Neuronal stem cell (in vitro differentiated cells): ENCODE results near the gene S100A8.

Experiments used
- DNase-seq: peaks from one replicate; pipeline ENCODE4 v3.0.0-alpha.2; 2013; ENCODE audit warnings: low spot score
- H2AFZ ChIP-seq: one replicate; pipeline ENCODE4 v1.6.1; 2013; ENCODE audit warnings: mild to moderate bottlenecking, low read length, inconsistent platforms
- H2AK5ac ChIP-seq: 2 replicates; pipeline ENCODE4 v1.6.1; 2013; ENCODE audit warnings: low read depth, mild to moderate bottlenecking, inconsistent platforms, low read length, moderate library complexity, mixed read lengths
- H2BK120ac ChIP-seq: 2 replicates; pipeline ENCODE4 v1.6.1; 2013; ENCODE audit warnings: low read depth, mild to moderate bottlenecking, inconsistent platforms, low read length, moderate library complexity, mixed read lengths
- H2BK12ac ChIP-seq: one replicate; pipeline ENCODE4 v1.6.1; 2013; ENCODE audit warnings: low read length, inconsistent platforms
- H2BK15ac ChIP-seq: 2 replicates; pipeline ENCODE4 v1.6.1; 2013; ENCODE audit warnings: mild to moderate bottlenecking, low read length, inconsistent platforms, mixed read lengths
- H2BK5ac ChIP-seq: one replicate; pipeline ENCODE4 v1.6.1; 2013; ENCODE audit warnings: inconsistent platforms, mild to moderate bottlenecking, low read length, moderate library complexity
- H3K14ac ChIP-seq: one replicate; pipeline ENCODE4 v1.6.1; 2013; ENCODE audit warnings: low read length, inconsistent platforms
- H3K18ac ChIP-seq: 2 replicates; pipeline ENCODE4 v1.6.1; 2013; ENCODE audit warnings: low read length, inconsistent platforms
- H3K23ac ChIP-seq: 2 replicates; pipeline ENCODE4 v1.6.1; 2013; ENCODE audit warnings: low read depth, mild to moderate bottlenecking, mixed read lengths, low read length, inconsistent platforms; ENCODE audit not compliant: poor library complexity
- H3K27ac ChIP-seq: replicated peaks from 3 replicates; pipeline ENCODE4 v1.5.1; 2013; ENCODE audit warnings: low read length, inconsistent platforms
- H3K27me3 ChIP-seq, 3 experiments: 2 replicates each; pipeline ENCODE4 v1.6.1; 2013; ENCODE audit warnings: low read length in 3 of 3, mild to moderate bottlenecking in 2 of 3, inconsistent platforms in 1 of 3, low read depth in 1 of 3, mixed read lengths in 1 of 3, moderate library complexity in 1 of 3; ENCODE audit not compliant: control insufficient read depth in 3 of 3, insufficient read depth in 3 of 3
- H3K36me3 ChIP-seq, 2 donors: replicated peaks in 1 of 2; 2 replicates each; pipeline ENCODE4 v1.6.1; 2013; ENCODE audit warnings: low read length in 2 of 2; ENCODE audit not compliant: control insufficient read depth in 2 of 2, insufficient read depth in 2 of 2
- H3K4ac ChIP-seq: 2 replicates; pipeline ENCODE4 v1.6.1; 2013; ENCODE audit warnings: inconsistent platforms, mild to moderate bottlenecking, low read length, moderate library complexity
- H3K4me1 ChIP-seq, 2 donors: 1 replicate in 1 of 2; 2 replicates in 1 of 2; pipeline ENCODE4 v1.6.1; 2013; ENCODE audit warnings: low read length in 2 of 2, low read depth in 1 of 2; ENCODE audit not compliant: control insufficient read depth in 2 of 2, insufficient read depth in 1 of 2
- H3K4me2 ChIP-seq: one replicate; pipeline ENCODE4 v1.6.1; 2013; ENCODE audit warnings: mild to moderate bottlenecking, low read length, inconsistent platforms; ENCODE audit not compliant: insufficient read depth, poor library complexity, severe bottlenecking
- H3K4me3 ChIP-seq, 2 donors: 2 replicates each; pipeline ENCODE4 v1.5.1; 2013; ENCODE audit warnings: low read length in 2 of 2, mild to moderate bottlenecking in 2 of 2, inconsistent platforms in 1 of 2, moderate library complexity in 1 of 2
- H3K79me1 ChIP-seq: one replicate; pipeline ENCODE4 v1.6.1; 2013; ENCODE audit warnings: low read depth, mild to moderate bottlenecking, inconsistent platforms, low read length, moderate library complexity
- H3K9ac ChIP-seq: one replicate; pipeline ENCODE4 v1.6.1; 2013; ENCODE audit warnings: mild to moderate bottlenecking, low read depth, low read length, inconsistent platforms; ENCODE audit not compliant: poor library complexity
- H3K9me3 ChIP-seq, 2 donors: replicated peaks in 1 of 2; 2 replicates each; pipeline versions ENCODE3 to v1.6.1; 2013; ENCODE audit warnings: low read length in 2 of 2, mild to moderate bottlenecking in 2 of 2, inconsistent platforms in 1 of 2, low read depth in 1 of 2, mixed read lengths in 1 of 2, moderate library complexity in 1 of 2; ENCODE audit not compliant: control insufficient read depth in 2 of 2, insufficient read depth in 1 of 2
- H4K8ac ChIP-seq: one replicate; pipeline ENCODE4 v1.6.1; 2013; ENCODE audit warnings: low read depth, mild to moderate bottlenecking, inconsistent platforms, low read length, moderate library complexity
- H4K91ac ChIP-seq: one replicate; pipeline ENCODE4 v1.6.1; 2013; ENCODE audit warnings: low read length, low read depth, mild to moderate bottlenecking, inconsistent platforms; ENCODE audit not compliant: poor library complexity
- WGBS, 2 donors: extraction: QIAGEN DNeasy Blood & Tissue Kit; methylation state at CpG; one replicate each; pipeline ENCODE4 v1.1.7; 2013; ENCODE audit warnings: missing lambda C conversion rate in 2 of 2, mixed read lengths in 1 of 2; ENCODE audit not compliant: insufficient read length in 2 of 2, insufficient replicate concordance in 1 of 2; ENCODE audit errors: extremely low coverage in 2 of 2; 5-methylcytosine and 5-hydroxymethylcytosine counted together

S100A8 gene

DNA sequence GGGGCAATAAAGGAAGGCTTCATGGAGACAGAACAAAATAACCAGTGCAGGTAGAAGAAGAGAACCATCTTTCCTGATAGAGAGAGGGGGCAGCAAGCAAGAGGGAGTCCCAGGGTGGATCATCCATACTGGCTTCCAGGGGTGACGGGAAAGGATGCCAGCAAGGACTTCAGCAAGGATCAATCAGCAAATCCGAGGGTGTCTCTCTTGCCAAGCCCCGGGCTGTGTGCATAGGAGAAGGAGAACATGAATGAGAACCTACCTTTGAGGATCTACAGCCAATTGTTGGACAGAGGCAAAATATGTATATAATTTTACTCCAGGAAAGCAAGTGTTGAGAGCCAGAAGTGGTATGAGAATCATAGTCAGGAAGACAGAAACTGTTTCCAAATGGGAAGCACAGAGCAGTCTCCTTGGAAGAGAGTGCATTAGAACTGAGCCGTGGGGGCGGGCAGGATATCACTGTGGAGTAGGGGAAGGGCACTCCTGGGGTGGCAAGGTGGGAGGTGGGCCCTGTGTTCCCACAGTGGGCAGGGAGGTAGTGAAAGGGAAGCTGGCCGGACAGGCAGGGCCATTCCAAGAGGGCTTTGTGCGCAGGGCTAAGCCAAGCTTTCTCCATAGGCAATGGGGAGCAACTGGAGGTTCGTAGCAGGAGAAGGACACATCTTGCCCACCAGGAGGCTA, 34.3 kb downstream of the S100A8 start:
- Histone ChIP-seq H3K4me2 (no peak overlapping the region), H2AK5ac (no peak overlapping the region), H2BK120ac (no peak overlapping the region), H3K18ac (no peak overlapping the region), H2BK15ac (no peak overlapping the region), H3K4me1 (no peaks in the 10 kb centered on the region), H3K4me3 (no peak overlapping the region), H3K27me3 (peaks cover 0 to 29% (median 0%) of the 10 kb centered on the region in 3 experiments), H3K36me3 (no peaks in the 10 kb centered on the region), H3K14ac (no peak overlapping the region), H3K27ac (no peak overlapping the region), H3K79me1 (no peaks in the 10 kb centered on the region), H3K23ac (no peak overlapping the region), H4K8ac (no peak overlapping the region), H3K9ac (no peak overlapping the region), H3K9me3 (no peaks in the 10 kb centered on the region), H4K91ac (no peak overlapping the region), H2BK5ac (no peak overlapping the region), H2AFZ (no peak overlapping the region), H2BK12ac (no peak overlapping the region), H3K4ac (no peak overlapping the region)
- no peak for DNase-seq
- WGBS, 2 donors = no CpG with 5 or more reads among the region's 8 CpGs

DNA sequence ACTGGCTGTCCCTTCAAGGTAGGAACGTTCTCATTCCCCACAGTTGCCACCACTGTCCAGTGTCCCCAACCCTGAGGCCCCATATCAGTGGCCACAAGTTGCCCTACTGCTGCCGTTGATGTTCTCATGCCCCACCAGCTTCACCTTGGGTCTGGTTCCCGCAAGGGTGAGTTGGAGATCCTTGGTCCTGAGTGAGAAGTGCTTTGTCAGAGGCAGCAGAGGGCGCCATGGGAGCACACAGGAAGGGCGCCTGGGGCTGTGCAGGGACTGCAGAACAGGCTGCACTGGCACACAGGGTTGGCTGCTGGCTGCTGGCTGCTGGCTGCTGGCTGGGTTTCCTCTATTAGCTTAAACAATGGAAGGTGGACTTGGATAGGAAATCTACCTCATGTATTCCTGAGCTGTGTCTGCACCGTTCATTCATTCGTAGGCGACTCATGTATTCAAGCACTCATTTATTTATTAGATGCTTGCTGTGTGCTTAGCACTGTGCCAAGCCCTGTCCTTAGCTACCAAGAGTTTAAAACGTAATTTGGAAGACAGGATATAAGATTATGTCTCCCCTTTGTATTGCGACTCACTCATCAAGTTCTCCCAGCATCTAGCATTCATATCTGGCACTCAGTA, 35.3 kb downstream of the S100A8 start:
- no peak overlapping the region for H2BK15ac ChIP-seq
- H3K27ac ChIP-seq = no peak overlapping the region
- no peak overlapping the region for H2BK5ac ChIP-seq
- no CpG with 5 or more reads among the region's 10 CpGs for WGBS, 2 donors
- no peak overlapping the region for H3K14ac ChIP-seq
- H3K4me3 ChIP-seq = peak overlapping the region in 1 of 2 donors; percentile 46
- H2BK120ac ChIP-seq = no peak overlapping the region
- H2BK12ac ChIP-seq = no peak overlapping the region
- no peaks in the 10 kb centered on the region for H3K36me3 ChIP-seq
- no peak overlapping the region for H3K23ac ChIP-seq
- H3K4me1 ChIP-seq = no peaks in the 10 kb centered on the region
- H3K9ac ChIP-seq = no peak overlapping the region
- no peak overlapping the region for H3K18ac ChIP-seq
- H4K8ac ChIP-seq = no peak overlapping the region
- H3K4ac ChIP-seq = no peak overlapping the region
- peaks cover 0 to 29% (median 0%) of the 10 kb centered on the region in 3 experiments for H3K27me3 ChIP-seq
- no peak for DNase-seq
- no peak overlapping the region for H4K91ac ChIP-seq
- no peak overlapping the region for H2AFZ ChIP-seq
- H3K79me1 ChIP-seq = no peaks in the 10 kb centered on the region
- H2AK5ac ChIP-seq = no peak overlapping the region
- H3K4me2 ChIP-seq = no peak overlapping the region
- H3K9me3 ChIP-seq = no peaks in the 10 kb centered on the region

DNA sequence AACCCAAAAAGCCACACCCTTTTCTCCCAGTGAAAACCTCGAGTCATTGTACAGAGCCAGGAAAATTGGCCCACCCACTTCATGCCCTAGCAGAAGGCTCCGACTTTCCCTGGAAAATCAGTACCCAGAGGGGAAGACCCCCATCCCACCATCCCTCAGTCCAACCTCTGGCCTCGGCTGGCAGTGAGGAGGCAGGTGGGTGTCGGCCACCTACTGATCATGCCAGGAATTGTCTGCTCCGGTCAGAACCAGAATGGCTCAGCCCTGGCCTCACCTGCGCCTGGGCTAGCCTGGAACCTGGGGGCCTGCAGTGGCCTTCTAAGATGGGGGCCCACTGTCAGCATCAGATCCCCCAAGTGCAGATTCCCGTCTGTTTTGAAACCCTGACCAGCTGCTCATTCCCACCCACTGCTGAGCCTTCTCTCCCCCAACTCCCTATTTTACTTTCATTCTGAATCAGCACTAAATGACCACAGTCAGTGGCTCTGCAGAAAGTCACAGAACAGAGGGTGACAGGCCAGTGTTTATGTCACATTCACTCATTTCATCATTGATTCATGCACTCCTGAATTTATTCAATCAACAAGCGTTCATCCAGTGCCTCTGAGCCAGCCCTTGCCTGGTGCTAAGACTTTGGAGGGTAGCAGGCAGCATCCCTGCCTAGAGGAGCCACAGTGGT, 36.2 kb downstream of the S100A8 start:
- Histone ChIP-seq H2AFZ (no peak overlapping the region), H3K4me2 (no peak overlapping the region), H3K36me3 (no peaks in the 10 kb centered on the region), H3K27me3 (peaks cover 0 to 30% (median 0%) of the 10 kb centered on the region in 3 experiments), H4K91ac (no peak overlapping the region), H2AK5ac (no peak overlapping the region), H4K8ac (no peak overlapping the region), H3K4me3 (no peak overlapping the region), H2BK5ac (no peak overlapping the region), H3K4me1 (no peaks in the 10 kb centered on the region), H3K79me1 (no peaks in the 10 kb centered on the region), H3K14ac (no peak overlapping the region), H3K27ac (no peak overlapping the region), H2BK15ac (no peak overlapping the region), H3K23ac (no peak overlapping the region), H3K9ac (no peak overlapping the region), H3K9me3 (no peaks in the 10 kb centered on the region), H2BK120ac (no peak overlapping the region), H2BK12ac (no peak overlapping the region), H3K4ac (no peak overlapping the region), H3K18ac (no peak overlapping the region)
- no CpG with 5 or more reads among the region's 8 CpGs for WGBS, 2 donors
- no peak for DNase-seq

DNA sequence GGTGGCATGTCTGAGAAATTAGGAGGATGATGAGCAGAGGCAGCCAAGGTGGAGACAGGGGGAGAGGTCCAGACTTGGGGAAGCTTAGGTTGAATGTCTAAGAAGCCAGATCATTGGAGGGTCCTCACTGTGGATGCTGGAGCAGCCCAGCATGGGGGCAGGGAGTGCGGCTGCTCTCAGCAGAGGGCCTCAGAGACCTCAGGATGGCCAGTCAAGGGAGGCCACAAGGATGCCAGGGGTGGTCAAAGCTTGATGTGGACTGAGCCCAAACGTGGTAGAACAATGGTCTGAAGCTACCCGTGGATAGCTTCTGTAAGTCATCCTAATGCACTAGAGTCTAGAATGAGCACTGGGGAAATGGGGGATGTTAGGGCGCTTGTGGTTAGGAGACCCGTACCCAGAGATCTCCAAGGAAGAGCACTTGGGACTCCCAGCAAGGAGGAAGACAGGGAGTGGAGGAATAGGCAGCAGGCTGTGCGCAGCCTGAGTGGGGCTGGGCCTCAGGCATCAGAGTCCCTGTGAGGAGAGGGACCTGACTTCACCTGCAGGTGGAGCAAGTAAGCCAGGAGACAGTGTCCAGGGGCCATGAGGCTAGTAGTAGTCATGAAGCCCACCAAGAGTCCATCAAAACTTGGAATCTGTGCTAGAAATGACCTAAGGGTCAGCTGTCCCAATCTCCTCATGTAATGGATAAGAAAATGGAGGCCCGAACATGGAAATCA, 37.5 kb downstream of the S100A8 start:
- Histone ChIP-seq H3K27ac (no peak overlapping the region), H3K4me2 (no peak overlapping the region), H3K9ac (no peak overlapping the region), H3K4ac (no peak overlapping the region), H3K14ac (no peak overlapping the region), H3K79me1 (no peaks in the 10 kb centered on the region), H3K18ac (no peak overlapping the region), H2BK12ac (no peak overlapping the region), H4K91ac (no peak overlapping the region), H3K4me3 (no peak overlapping the region), H3K23ac (no peak overlapping the region), H4K8ac (no peak overlapping the region), H2BK120ac (no peak overlapping the region), H3K36me3 (no peaks in the 10 kb centered on the region), H2AK5ac (no peak overlapping the region), H3K4me1 (no peaks in the 10 kb centered on the region), H2BK5ac (no peak overlapping the region), H3K9me3 (no peaks in the 10 kb centered on the region), H3K27me3 (peaks cover 0 to 21% (median 0%) of the 10 kb centered on the region in 3 experiments), H2BK15ac (no peak overlapping the region), H2AFZ (no peak overlapping the region)
- DNase-seq = no peak
- WGBS, 2 donors = no CpG with 5 or more reads among the region's 7 CpGs
